Measurements from ENCODE around the gene KRT82.

DNA sequence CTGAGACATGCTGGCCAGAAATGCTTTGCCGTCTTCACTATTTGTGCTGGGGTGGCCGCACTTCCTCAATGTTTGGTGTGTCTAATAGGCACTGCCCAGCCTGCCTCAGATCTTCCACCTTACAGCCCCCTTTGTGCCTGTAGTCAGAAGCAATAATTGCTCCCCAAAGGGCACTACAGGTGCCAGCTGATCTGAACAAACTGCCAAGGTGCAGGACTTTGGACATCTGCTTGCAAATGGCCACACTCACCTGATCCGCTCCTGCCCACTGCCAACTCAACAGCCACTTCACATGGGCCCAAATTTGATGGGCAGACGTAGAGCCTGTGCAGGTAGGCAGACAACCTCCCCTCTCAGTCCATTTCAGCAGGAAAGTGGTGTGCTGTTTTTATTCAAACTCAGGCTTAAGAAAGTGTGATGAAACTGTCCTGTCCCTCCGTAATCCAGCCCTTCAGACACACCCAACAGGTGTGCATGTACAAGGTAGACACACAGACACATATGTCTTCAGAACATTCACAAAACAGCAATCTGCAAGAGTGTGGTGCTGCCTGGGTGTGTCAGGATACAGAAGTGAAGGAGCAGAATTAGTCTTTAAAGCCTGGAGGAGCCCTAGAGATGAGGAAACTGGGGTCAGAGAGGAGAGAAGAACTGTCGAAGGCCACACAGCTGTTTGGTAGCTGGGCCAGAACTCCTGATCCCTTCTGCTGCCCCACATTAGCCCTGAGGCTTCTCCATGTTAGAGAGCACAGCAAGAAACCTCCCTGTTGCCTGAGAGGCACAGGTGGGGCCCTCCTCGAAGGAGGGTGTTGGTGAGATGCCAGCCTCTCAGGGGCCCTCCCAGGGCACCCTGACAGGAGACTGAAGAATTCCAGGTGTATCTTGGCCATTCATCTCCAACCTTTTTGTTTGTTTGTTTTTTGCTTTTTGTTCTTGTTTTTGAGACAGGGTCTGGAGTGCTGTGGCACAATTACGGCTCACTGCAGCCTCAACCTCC is 32.5 kb upstream of the KRT82 start:
- TF ChIP-seq EZH2phosphoT487 (IDR thresholded peaks at IDR 0.05; ENCODE audit: unreplicated experiment) (no peak), CTCF (conservative IDR thresholded peaks at IDR 0.05; ENCODE audit: low read depth in 2 of 2) (no peak), JUNB (IDR thresholded peaks at IDR 0.05; ENCODE audit: unreplicated experiment) (no peak), CREB1 (CRISPR knock-in tag; IDR thresholded peaks at IDR 0.05; ENCODE audit: low read depth) (no peak), POLR2AphosphoS5 (IDR thresholded peaks at IDR 0.05; ENCODE audit: low read depth) (no peak), EZH2 (IDR thresholded peaks at IDR 0.05; ENCODE audit: low read depth, unreplicated experiment) (no peak), ZNF114 (CRISPR knock-in tag; IDR thresholded peaks at IDR 0.05) (no peak), STAT1 (IDR thresholded peaks at IDR 0.05; ENCODE audit: unreplicated experiment) (no peak), REST (IDR thresholded peaks at IDR 0.05; ENCODE audit: unreplicated experiment) (no peak), NANOG (IDR thresholded peaks at IDR 0.05; ENCODE audit: borderline replicate concordance) (no peak)
